ENCODE measurements around the gene MELTF.
"Not testable (repeated sequence)": the region's sequence is repeated elsewhere in the genome, so short reads cannot be mapped to it uniquely, and the experiment has no call there.

MELTF gene

GRCh38 chr3:197029511-197030167 lies at the start of gene MELTF:
MELTF (minus strand) TSS chr3:197029817; CDS start chr3:197029702, 115 bp downstream.
- peak; percentile 52 for DNase-seq

- DNase-seq, result no peak
These were observed 46.8 kb upstream of the MELTF start for GRCh38 chr3:197076415-197076814.

GRCh38 chr3:197068077-197068476 lies 38.5 kb upstream of the MELTF start:
- DNase-seq, result no peak

- no peak for DNase-seq
These were observed 35.2 kb upstream of the MELTF start for GRCh38 chr3:197064771-197065170.

- no peak for DNase-seq
These were observed 32.8 kb upstream of the MELTF start for GRCh38 chr3:197062446-197062845.

GRCh38 chr3:197051637-197052036 lies 22.0 kb upstream of the MELTF start:
- not testable (repeated sequence) for DNase-seq

GRCh38 chr3:197050511-197050910 lies 20.9 kb upstream of the MELTF start:
- no peak for DNase-seq

GRCh38 chr3:197042539-197042938 lies 12.9 kb upstream of the MELTF start:
- DNase-seq, result no peak

GRCh38 chr3:197041875-197042488 lies 12.4 kb upstream of the MELTF start:
- DNase-seq, result no peak

- DNase-seq, result no peak
These were observed 11.0 kb upstream of the MELTF start for GRCh38 chr3:197040658-197041057.

- DNase-seq, result no peak
These were observed 9.3 kb upstream of the MELTF start for GRCh38 chr3:197038679-197039462.

GRCh38 chr3:197035577-197035976 lies 6.0 kb upstream of the MELTF start:
- DNase-seq, result no peak

GRCh38 chr3:197034778-197035177 lies 5.2 kb upstream of the MELTF start:
- not testable (repeated sequence) for DNase-seq

GRCh38 chr3:197033764-197034163 lies 4.1 kb upstream of the MELTF start:
- DNase-seq, result not testable (repeated sequence)

- no peak for DNase-seq
These were observed 2.0 kb upstream of the MELTF start for GRCh38 chr3:197031315-197032285.

GRCh38 chr3:197030379-197031314 lies 1.0 kb upstream of the MELTF start:
- no peak for DNase-seq

GRCh38 chr3:197028728-197029510 lies 698 bp downstream of the MELTF start:
- peak; percentile 33 for DNase-seq

GRCh38 chr3:197027896-197028727 lies 1.5 kb downstream of the MELTF start:
- no peak for DNase-seq

GRCh38 chr3:197027151-197027895 lies 2.3 kb downstream of the MELTF start:
- DNase-seq, result no peak
